Hippocampal formation (tissue), 2 donors: ENCODE results near the gene CR2.
"Not testable (repeated sequence)": the region's sequence is repeated elsewhere in the genome, so short reads cannot be mapped to it uniquely, and the experiment has no call there.

Source experiments
- DNase-seq, 2 donors: peaks; one replicate each; lab custom pipeline; 2025; lab: John Stamatoyannopoulos, UW

The CR2 gene

DNA sequence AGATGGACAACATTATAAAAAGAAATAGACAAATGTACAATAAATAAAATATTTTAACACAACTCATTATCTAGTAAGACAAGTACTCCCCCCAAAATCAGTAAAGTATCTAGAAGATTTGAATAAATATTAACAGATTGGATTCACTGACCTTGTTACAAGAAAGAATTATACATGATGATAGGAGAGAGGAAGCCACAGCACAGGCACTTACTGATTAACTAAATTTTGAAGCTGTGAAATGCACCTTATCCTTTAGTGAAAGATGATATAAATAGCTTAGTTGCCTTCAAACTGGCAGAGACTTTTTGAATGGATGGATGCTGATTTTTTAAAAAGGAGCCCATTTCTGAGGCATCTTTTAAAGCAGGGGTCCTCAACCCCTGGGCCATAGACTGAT lies 50.3 kb downstream of the CR2 start:
- DNase-seq, result no peak

DNA sequence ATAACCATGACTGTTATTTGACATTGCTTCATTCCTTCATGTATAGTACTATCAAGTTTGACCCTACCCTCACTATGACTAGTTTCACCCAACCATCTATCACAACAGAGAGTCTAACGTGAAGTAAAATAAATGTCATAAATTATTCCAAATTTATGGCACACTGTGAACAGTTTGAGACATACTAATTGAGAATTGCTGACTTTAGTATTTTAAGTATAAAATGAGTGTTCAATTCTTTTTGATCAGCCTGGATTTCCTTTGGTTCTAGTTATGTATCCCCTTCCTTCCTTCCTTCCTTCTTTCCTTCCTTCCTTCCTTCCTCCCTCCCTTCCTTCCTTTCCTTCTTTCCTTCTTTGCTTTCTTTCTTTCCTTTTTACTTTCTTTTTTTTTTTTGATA lies 56.3 kb downstream of the CR2 start:
- DNase-seq, result no peak

GRCh38 chr1:207514890-207515289 lies 60.8 kb downstream of the CR2 start:
- no peak for DNase-seq

DNA sequence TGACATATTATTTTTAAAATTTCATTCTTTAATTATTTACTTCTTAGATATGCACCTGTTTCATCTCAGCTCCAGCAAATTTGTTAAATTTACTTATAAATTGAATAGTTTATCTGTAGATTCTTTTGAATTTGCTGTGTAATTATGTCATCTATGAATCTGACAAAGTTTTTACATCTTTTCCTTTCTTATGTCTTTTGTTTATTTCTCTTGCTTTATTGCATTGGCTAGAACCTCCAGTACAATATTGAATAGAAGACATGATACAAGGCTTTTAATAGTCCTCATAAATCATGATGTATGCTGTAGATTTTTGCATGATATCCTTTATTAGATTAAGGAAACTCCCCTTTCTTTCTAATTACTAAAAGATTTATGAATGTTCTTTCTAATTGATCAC lies 62.6 kb downstream of the CR2 start:
- no peak for DNase-seq

DNA sequence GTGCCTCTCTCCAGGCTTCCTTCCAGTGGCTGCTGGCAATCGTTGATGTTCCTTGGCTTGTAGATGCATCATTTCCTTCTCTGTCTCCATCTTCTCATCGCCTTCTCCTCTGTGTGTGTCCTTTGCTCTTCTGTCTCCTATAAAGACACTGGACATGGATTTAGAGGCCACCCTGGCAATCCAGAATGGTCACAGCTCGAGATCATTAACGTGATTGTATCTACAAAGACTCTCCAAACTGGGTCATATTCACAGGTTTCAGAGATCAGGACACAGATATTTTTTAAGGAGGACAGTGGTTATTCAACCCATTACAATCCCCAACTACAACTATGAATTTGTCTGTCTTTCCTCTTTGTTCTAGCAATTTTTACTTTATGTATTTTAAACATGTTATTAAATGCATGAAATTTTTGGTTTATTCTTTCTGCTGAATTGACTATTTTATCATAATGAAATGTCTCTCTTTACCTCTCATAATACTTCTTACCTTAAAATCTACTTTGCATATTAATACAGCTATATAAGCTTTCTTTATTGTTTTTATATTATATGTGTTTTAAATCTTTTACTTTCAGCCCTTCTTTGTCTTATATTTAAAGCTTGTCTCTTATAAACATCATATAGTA lies 64.6 kb downstream of the CR2 start:
- DNase-seq, result no peak

DNA sequence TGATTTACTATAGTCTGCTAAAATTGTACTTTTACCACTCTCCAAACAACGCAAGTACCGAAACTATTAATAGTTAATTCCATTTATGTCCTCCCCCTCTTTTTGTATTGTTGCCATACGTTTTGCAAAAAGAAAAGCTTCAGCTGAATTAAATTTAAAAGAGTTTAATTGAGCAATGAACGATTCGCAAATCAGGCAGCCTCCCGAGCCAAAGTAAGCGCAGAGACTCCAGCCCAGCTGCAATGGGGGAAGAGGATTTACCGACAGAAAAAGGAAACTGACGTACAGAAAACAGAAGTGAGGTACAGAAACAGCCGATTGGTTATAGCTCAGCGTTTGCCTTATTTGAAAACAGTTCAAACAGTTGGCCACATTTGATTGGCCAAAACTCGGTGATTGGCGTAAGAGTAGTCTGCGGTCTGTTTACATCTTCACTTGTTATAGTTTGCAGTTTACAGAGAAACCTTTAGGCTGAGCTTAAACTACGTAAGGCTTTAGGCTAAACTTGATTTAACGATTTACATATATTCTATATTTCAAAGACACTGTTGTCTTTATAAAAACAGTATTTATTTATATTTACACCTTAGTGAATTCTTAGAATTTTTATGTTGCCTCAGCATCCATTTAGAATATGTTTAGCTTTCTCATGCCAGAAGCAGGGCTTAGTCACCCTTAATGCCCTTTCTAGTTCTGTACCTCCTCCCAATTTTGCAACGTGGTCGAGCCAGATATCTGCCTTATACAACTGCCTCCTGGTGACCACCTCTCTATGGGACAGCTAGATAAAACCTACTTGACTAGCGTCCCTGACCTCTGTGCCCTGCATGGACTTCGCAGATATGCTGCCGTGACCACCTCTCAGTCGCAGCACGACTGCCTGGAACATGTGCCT lies 65.6 kb downstream of the CR2 start:
- DNase-seq, result peak in 1 of 2 donors; percentile 7

DNA sequence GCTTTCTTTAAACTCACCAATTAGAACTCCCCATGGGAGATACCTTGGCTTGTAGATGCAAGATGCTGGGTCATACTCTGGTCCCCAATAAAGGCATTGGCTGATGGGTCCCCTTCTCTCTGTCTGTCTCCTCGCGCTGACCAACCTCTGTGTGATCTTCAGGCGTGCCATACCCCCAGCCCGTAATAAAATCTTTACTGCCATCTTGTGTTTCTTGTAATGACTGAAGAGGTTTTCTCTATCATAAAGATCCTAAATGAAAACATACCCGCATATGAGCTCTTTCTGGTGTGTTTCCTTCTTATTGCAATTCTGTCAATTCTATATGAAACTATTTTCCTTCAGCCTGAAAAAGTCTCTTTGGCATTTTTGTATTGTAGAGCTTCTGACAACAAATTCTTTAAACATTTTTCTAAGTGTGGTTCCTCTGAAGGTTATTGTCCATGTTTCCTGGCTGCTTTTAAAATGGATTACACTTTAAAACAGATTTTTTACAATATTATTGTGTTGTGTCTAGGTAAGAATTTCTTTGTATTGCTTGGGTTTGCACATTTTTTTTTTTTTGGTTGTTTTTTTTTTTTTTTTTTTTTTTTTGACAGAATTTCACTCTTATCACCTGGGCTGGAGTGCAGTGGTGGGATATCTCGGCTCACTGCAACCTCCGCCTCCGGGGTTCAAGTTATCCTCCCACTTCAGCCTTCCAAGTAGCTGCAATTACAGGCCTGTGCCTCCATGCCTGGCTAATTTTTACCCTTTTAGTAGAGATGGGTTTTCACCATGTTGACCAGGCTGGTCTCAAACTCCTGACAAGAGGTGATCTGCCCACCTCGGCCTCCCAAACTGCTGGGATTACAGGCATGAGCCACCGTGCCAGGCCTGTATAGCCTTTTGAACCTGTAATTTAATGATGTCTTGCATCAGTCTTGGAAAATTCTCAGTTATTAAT lies 66.5 kb downstream of the CR2 start:
- DNase-seq, result not testable (repeated sequence)

GRCh38 chr1:207525239-207525638 lies 71.1 kb downstream of the CR2 start:
- peak in 1 of 2 donors; percentile 4 for DNase-seq

GRCh38 chr1:207528401-207528800 lies 74.3 kb downstream of the CR2 start:
- DNase-seq, result not testable (repeated sequence)

- DNase-seq, result not testable (repeated sequence)
These were observed 82.1 kb downstream of the CR2 start for GRCh38 chr1:207536263-207536662.
